Fibroblast of lung (primary cell): Measurements from ENCODE around the gene ARHGEF16. TPM values are rescaled to one million over a fixed set of nuclear protein-coding genes. Genes with fewer than 3 reads are reported as not detected.

ENCODE experiments used
- polyA plus RNA-seq, 2 donors: library from polyadenylated mRNA; depleted of rRNA in 1 of 2; stranded (reverse) in 1 of 2; unstranded in 1 of 2; fragments of >200 nt; gene quantifications; 2 replicates each; pipeline ENCODE4 v1.2.1, GENCODE V29; 2011 to 2012; ENCODE audit warnings: missing spikeins in 1 of 2
- total RNA-seq: library from RNA; depleted of rRNA; stranded (reverse); fragments of >200 nt; gene quantifications from 2 replicates; pipeline ENCODE4 v1.2.1, GENCODE V29; 2014

ARHGEF16 gene
- total and polyA plus RNA-seq, 2 donors (not counting 1 experiment from before 2014, with no cell fraction given): 0.02 to 0.17 TPM

Other genes with a start within 250 kb of the ARHGEF16 start
- 8.0 and 11.6 TPM in 2 replicates for gene MEGF6, start 156.8 kb downstream of the ARHGEF16 start, total RNA-seq
- gene MEGF6, start 156.8 kb downstream of the ARHGEF16 start, polyA plus RNA-seq: 0.54 and 1.6 TPM in 2 replicates
- gene TPRG1L, start 170.3 kb downstream of the ARHGEF16 start, total RNA-seq: 22.3 and 22.9 TPM in 2 replicates
- gene TPRG1L, start 170.3 kb downstream of the ARHGEF16 start, polyA plus RNA-seq: 56.7 and 60.6 TPM in 2 replicates
- gene WRAP73, start 195.4 kb downstream of the ARHGEF16 start, total RNA-seq: 15.0 and 15.2 TPM in 2 replicates
- 12.0 and 15.8 TPM in 2 replicates for gene WRAP73, start 195.4 kb downstream of the ARHGEF16 start, polyA plus RNA-seq
- gene TP73, start 197.9 kb downstream of the ARHGEF16 start, total RNA-seq: not detected in 2 replicates
- gene TP73, start 197.9 kb downstream of the ARHGEF16 start, polyA plus RNA-seq: 0.06 TPM in 1 of 2 replicates, not detected in the other